WTC11 (cell line): ENCODE measurements around the gene MACROD2. TPM values are rescaled to one million over a fixed set of nuclear protein-coding genes. Genes with fewer than 3 reads are reported as not detected.

Experiments used
- ATAC-seq: fragments of 200-7000 bp; cut with Tn5 transposase; 2 replicates; pipeline ENCODE4 v1.10.0; 2021; ENCODE audit warnings: mild to moderate bottlenecking, moderate library complexity
- CTCF ChIA-PET: fragments of 300-600 bp; sonication (Branson Sonifier 250); formaldehyde crosslinking; loops from one replicate; lab custom pipeline; 2021; ENCODE audit warnings: antibody characterized with exemption; lab: Charles Lee
- POLR2A ChIA-PET: fragments of 350-600 bp; sonication (Branson Sonifier 250); formaldehyde crosslinking; loops from one replicate; lab custom pipeline; 2021; ENCODE audit warnings: antibody characterized with exemption; lab: Charles Lee
- DNase-seq: peaks from one replicate; pipeline ENCODE4 v3.0.0; 2021; ENCODE audit warnings: low spot score
- H3K27ac Mint-ChIP-seq: 2 replicates; pipeline ENCODE4 v1.8.0; 2021; ENCODE audit warnings: mixed read lengths
- H3K27me3 Mint-ChIP-seq: 2 replicates; pipeline ENCODE4 v1.8.0; 2021; ENCODE audit warnings: low read depth, mild to moderate bottlenecking, moderate library complexity, mixed read lengths
- H3K36me3 Mint-ChIP-seq: 2 replicates; pipeline ENCODE4 v1.8.0; 2021; ENCODE audit warnings: mixed read lengths
- H3K4me1 Mint-ChIP-seq: 2 replicates; pipeline ENCODE4 v1.8.0; 2022; ENCODE audit warnings: mixed read lengths
- H3K4me3 Mint-ChIP-seq: 2 replicates; pipeline ENCODE4 v1.8.0; 2021; ENCODE audit warnings: mild to moderate bottlenecking, moderate library complexity, mixed read lengths
- H3K9me3 Mint-ChIP-seq: 2 replicates; pipeline ENCODE4 v1.8.0; 2021; ENCODE audit warnings: mixed read lengths
- CREB1 ChIP-seq: sonication (generic); formaldehyde crosslinking; IDR thresholded peaks from 2 replicates; pipeline ENCODE4 v1.8.0; 2023; ENCODE audit warnings: mild to moderate bottlenecking, missing genetic modification reagents
- CREM ChIP-seq: sonication (generic); formaldehyde crosslinking; IDR thresholded peaks from 2 replicates; pipeline ENCODE4 v1.8.1; 2022; ENCODE audit warnings: mild to moderate bottlenecking, missing genetic modification reagents, moderate library complexity
- GTF2I ChIP-seq: fragments of 250-450 bp; sonication (Bioruptor Pico); conservative IDR thresholded peaks from 2 replicates; pipeline ENCODE4 v1.4.0; 2021; ENCODE audit warnings: mild to moderate bottlenecking
- HMGA2 ChIP-seq: fragments of 250-450 bp; sonication (Bioruptor Pico); IDR thresholded peaks from 2 replicates; pipeline ENCODE4 v1.4.0; 2021; ENCODE audit warnings: mild to moderate bottlenecking, moderate library complexity
- KAT7 ChIP-seq: sonication (generic); formaldehyde crosslinking; IDR thresholded peaks from 2 replicates; pipeline ENCODE4 v1.8.1; 2023; ENCODE audit warnings: missing genetic modification reagents, mild to moderate bottlenecking, borderline replicate concordance
- OVOL2 ChIP-seq: fragments of 250-450 bp; sonication (Bioruptor Pico); IDR thresholded peaks from 2 replicates; pipeline ENCODE4 v1.9.0; 2021; ENCODE audit warnings: mild to moderate bottlenecking, borderline replicate concordance
- SMAD4 ChIP-seq: sonication (generic); formaldehyde crosslinking; IDR thresholded peaks from 2 replicates; pipeline ENCODE4 v1.8.0; 2022; ENCODE audit warnings: mild to moderate bottlenecking, missing genetic modification reagents
- SP1 ChIP-seq: sonication (generic); formaldehyde crosslinking; conservative IDR thresholded peaks from 2 replicates; pipeline ENCODE4 v1.8.1; 2022; ENCODE audit warnings: missing genetic modification reagents
- ZNF138 ChIP-seq: sonication (generic); formaldehyde crosslinking; conservative IDR thresholded peaks from 2 replicates; pipeline ENCODE4 v1.8.1; 2022; ENCODE audit warnings: mild to moderate bottlenecking, moderate library complexity, missing genetic modification reagents
- ZNF263 ChIP-seq: sonication (generic); formaldehyde crosslinking; IDR thresholded peaks from 2 replicates; pipeline ENCODE4 v1.8.1; 2022; ENCODE audit warnings: low read depth, mild to moderate bottlenecking, moderate library complexity, missing genetic modification reagents
- total RNA-seq: library from RNA; stranded (reverse); gene quantifications from 3 replicates; pipeline ENCODE4 v1.2.3, GENCODE V29; 2021
- TF ChIP-seq, protein P1 (sequence below): fragments of 250-450 bp; sonication (Bioruptor Pico); IDR thresholded peaks from 2 replicates; pipeline ENCODE4 v1.9.0; 2021; ENCODE audit warnings: moderate library complexity, mild to moderate bottlenecking, inconsistent platforms, borderline replicate concordance
- TF ChIP-seq, protein P2 (sequence below): sonication (generic); formaldehyde crosslinking; IDR thresholded peaks from 2 replicates; pipeline ENCODE4 v1.8.1; 2023; ENCODE audit warnings: mild to moderate bottlenecking, moderate library complexity, missing genetic modification reagents
- TF ChIP-seq, protein P3 (sequence below): sonication (generic); formaldehyde crosslinking; IDR thresholded peaks from 2 replicates; pipeline ENCODE4 v1.8.1; 2022; ENCODE audit warnings: mild to moderate bottlenecking, moderate library complexity, missing genetic modification reagents
- TF ChIP-seq, protein P4 (sequence below): sonication (generic); formaldehyde crosslinking; IDR thresholded peaks from 2 replicates; pipeline ENCODE4 v1.8.1; 2022; ENCODE audit warnings: mild to moderate bottlenecking, missing genetic modification reagents, moderate library complexity, borderline replicate concordance
- TF ChIP-seq, protein P5 (sequence below): sonication (generic); formaldehyde crosslinking; conservative IDR thresholded peaks from 2 replicates; pipeline ENCODE4 v1.8.1; 2022; ENCODE audit warnings: mild to moderate bottlenecking, missing genetic modification reagents
- TF ChIP-seq, protein P6 (sequence below): sonication (generic); formaldehyde crosslinking; IDR thresholded peaks from 2 replicates; pipeline ENCODE4 v1.8.0; 2023; ENCODE audit warnings: missing genetic modification reagents
- TF ChIP-seq, protein P7 (sequence below): sonication (generic); formaldehyde crosslinking; IDR thresholded peaks from 2 replicates; pipeline ENCODE4 v1.8.0; 2023; ENCODE audit warnings: missing genetic modification reagents, mild to moderate bottlenecking, borderline replicate concordance
- TF ChIP-seq, protein P8 (sequence below): sonication (generic); formaldehyde crosslinking; IDR thresholded peaks from 2 replicates; pipeline ENCODE4 v1.8.1; 2022; ENCODE audit warnings: low read depth, mild to moderate bottlenecking, moderate library complexity, missing genetic modification reagents, borderline replicate concordance

The MACROD2 gene
- total RNA-seq, 1 experiment from 2014 or later: 4.1 TPM

DNA sequence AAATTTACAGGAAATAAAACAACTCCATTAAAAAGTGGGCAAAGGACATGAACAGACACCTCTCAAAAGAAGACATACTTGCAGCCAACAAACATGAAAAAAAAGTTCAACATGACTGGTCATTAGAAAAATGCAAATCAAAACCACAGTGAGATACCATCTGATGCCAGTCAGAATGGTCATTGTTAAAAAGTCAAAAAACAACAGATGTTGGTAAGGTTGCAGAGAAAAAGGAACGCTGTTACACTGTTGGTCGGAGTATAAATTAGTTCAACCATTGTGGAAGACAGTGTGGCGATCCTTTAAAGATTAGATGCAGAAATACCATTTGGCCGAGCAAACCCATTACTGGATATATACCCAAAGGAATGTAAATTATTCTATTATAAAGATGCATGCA lies 1200.1 kb downstream of the MACROD2 start:
- no peak for TF ChIP-seq CREM
- TF ChIP-seq, protein P1, sequence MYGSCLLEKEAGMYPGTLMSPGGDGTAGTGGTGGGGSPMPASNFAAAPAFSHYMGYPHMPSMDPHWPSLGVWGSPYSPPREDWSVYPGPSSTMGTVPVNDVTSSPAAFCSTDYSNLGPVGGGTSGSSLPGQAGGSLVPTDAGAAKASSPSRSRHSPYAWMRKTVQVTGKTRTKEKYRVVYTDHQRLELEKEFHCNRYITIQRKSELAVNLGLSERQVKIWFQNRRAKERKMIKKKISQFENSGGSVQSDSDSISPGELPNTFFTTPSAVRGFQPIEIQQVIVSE (CRISPR knock-in tag): no peak
- no peak for TF ChIP-seq SMAD4 (CRISPR knock-in tag)
- TF ChIP-seq, protein P2, sequence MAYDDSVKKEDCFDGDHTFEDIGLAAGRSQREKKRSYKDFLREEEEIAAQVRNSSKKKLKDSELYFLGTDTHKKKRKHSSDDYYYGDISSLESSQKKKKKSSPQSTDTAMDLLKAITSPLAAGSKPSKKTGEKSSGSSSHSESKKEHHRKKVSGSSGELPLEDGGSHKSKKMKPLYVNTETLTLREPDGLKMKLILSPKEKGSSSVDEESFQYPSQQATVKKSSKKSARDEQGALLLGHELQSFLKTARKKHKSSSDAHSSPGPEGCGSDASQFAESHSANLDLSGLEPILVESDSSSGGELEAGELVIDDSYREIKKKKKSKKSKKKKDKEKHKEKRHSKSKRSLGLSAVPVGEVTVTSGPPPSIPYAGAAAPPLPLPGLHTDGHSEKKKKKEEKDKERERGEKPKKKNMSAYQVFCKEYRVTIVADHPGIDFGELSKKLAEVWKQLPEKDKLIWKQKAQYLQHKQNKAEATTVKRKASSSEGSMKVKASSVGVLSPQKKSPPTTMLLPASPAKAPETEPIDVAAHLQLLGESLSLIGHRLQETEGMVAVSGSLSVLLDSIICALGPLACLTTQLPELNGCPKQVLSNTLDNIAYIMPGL: no peak
- TF ChIP-seq, protein P3, sequence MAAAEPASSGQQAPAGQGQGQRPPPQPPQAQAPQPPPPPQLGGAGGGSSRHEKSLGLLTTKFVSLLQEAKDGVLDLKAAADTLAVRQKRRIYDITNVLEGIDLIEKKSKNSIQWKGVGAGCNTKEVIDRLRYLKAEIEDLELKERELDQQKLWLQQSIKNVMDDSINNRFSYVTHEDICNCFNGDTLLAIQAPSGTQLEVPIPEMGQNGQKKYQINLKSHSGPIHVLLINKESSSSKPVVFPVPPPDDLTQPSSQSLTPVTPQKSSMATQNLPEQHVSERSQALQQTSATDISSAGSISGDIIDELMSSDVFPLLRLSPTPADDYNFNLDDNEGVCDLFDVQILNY: no peak
- TF ChIP-seq, protein P4, sequence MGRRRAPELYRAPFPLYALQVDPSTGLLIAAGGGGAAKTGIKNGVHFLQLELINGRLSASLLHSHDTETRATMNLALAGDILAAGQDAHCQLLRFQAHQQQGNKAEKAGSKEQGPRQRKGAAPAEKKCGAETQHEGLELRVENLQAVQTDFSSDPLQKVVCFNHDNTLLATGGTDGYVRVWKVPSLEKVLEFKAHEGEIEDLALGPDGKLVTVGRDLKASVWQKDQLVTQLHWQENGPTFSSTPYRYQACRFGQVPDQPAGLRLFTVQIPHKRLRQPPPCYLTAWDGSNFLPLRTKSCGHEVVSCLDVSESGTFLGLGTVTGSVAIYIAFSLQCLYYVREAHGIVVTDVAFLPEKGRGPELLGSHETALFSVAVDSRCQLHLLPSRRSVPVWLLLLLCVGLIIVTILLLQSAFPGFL: no peak
- TF ChIP-seq, protein P5, sequence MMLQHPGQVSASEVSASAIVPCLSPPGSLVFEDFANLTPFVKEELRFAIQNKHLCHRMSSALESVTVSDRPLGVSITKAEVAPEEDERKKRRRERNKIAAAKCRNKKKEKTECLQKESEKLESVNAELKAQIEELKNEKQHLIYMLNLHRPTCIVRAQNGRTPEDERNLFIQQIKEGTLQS: no peak
- TF ChIP-seq, all 79 proteins: peak for 0
- Mint-ChIP-seq H3K9me3 (no peaks in the 10 kb centered on the region), H3K4me1 (peaks cover 15% of the 10 kb centered on the region), H3K27ac (no peak overlapping the region), H3K36me3 (no peaks in the 10 kb centered on the region), H3K4me3 (no peak overlapping the region), H3K27me3 (no peaks in the 10 kb centered on the region)
- ChIA-PET CTCF (no interaction called here), POLR2A (no interaction called here)
- no peak for DNase-seq
- no peak for ATAC-seq

DNA sequence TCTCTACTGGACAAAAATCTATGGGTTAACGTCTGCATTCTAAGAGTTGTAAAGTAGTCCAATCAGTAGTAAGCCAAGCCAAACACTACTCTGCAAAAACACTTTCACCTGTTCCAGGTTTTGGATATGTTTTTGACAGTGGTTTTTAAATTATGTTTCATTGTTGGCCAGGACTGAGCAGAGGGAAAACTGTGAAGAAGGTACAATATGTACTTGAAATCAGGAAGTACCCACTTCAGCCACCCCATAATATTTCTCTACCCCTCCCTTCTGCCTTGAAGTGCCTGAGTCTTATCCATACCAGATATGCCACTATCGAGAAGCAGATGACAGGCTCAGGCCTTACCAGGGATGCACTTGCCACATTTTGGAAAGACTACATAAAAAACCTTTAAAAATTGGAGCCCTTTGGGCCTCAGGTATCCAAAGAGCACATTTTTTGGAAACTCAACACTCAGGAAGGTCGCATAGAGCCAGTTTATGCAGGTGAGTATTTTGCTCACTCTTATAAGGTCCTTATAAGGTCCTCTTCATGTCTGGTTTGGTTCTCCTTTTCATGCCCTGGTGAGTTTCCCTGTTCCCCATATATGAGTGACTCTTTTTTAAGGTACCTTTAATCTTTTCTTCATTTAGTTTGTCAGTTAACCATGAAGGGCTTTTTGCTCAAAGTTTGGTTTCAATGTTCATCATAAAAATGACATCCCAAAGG lies 1201.4 kb downstream of the MACROD2 start:
- H3K4me3 Mint-ChIP-seq: no peak overlapping the region
- ChIA-PET POLR2A (no interaction called here), CTCF (no interaction called here)
- DNase-seq (no peak), ATAC-seq (no peak)
- no peaks in the 10 kb centered on the region for H3K36me3 Mint-ChIP-seq
- H3K27me3 Mint-ChIP-seq: no peaks in the 10 kb centered on the region
- peaks cover 7% of the 10 kb centered on the region for H3K4me1 Mint-ChIP-seq
- H3K27ac Mint-ChIP-seq: no peak overlapping the region
- no peaks in the 10 kb centered on the region for H3K9me3 Mint-ChIP-seq
- TF ChIP-seq, protein P6, sequence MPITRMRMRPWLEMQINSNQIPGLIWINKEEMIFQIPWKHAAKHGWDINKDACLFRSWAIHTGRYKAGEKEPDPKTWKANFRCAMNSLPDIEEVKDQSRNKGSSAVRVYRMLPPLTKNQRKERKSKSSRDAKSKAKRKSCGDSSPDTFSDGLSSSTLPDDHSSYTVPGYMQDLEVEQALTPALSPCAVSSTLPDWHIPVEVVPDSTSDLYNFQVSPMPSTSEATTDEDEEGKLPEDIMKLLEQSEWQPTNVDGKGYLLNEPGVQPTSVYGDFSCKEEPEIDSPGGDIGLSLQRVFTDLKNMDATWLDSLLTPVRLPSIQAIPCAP: no peak
- TF ChIP-seq SP1 (CRISPR knock-in tag) (no peak), OVOL2 (CRISPR knock-in tag) (no peak), HMGA2 (CRISPR knock-in tag) (no peak), CREB1 (CRISPR knock-in tag) (no peak), SMAD4 (CRISPR knock-in tag) (no peak), ZNF263 (CRISPR knock-in tag) (no peak), GTF2I (no peak), KAT7 (CRISPR knock-in tag) (no peak), ZNF138 (CRISPR knock-in tag) (no peak)
- TF ChIP-seq, protein P2: no peak
- TF ChIP-seq, protein P7, sequence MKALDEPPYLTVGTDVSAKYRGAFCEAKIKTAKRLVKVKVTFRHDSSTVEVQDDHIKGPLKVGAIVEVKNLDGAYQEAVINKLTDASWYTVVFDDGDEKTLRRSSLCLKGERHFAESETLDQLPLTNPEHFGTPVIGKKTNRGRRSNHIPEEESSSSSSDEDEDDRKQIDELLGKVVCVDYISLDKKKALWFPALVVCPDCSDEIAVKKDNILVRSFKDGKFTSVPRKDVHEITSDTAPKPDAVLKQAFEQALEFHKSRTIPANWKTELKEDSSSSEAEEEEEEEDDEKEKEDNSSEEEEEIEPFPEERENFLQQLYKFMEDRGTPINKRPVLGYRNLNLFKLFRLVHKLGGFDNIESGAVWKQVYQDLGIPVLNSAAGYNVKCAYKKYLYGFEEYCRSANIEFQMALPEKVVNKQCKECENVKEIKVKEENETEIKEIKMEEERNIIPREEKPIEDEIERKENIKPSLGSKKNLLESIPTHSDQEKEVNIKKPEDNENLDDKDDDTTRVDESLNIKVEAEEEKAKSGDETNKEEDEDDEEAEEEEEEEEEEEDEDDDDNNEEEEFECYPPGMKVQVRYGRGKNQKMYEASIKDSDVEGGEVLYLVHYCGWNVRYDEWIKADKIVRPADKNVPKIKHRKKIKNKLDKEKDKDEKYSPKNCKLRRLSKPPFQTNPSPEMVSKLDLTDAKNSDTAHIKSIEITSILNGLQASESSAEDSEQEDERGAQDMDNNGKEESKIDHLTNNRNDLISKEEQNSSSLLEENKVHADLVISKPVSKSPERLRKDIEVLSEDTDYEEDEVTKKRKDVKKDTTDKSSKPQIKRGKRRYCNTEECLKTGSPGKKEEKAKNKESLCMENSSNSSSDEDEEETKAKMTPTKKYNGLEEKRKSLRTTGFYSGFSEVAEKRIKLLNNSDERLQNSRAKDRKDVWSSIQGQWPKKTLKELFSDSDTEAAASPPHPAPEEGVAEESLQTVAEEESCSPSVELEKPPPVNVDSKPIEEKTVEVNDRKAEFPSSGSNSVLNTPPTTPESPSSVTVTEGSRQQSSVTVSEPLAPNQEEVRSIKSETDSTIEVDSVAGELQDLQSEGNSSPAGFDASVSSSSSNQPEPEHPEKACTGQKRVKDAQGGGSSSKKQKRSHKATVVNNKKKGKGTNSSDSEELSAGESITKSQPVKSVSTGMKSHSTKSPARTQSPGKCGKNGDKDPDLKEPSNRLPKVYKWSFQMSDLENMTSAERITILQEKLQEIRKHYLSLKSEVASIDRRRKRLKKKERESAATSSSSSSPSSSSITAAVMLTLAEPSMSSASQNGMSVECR: no peak
- TF ChIP-seq, protein P8, sequence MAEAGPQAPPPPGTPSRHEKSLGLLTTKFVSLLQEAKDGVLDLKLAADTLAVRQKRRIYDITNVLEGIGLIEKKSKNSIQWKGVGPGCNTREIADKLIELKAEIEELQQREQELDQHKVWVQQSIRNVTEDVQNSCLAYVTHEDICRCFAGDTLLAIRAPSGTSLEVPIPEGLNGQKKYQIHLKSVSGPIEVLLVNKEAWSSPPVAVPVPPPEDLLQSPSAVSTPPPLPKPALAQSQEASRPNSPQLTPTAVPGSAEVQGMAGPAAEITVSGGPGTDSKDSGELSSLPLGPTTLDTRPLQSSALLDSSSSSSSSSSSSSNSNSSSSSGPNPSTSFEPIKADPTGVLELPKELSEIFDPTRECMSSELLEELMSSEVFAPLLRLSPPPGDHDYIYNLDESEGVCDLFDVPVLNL: no peak
